Stimulated activated naive B cell treated with anti-CD40 and anti-IgM and Interleukin-4, amounts not matched to agents 10 μg/mL and 1 μg/mL and 100 μg/mL, for 72 hours (primary cell): Measurements from ENCODE around the gene CCDC13.

Source experiments
- ATAC-seq, 2 donors: fragments of 150-1000 bp; cut with Tn5 transposase; replicated peaks; 2 replicates each; pipeline ENCODE4 v1.10.0; 2021; ENCODE audit warnings: moderate library complexity in 1 of 2
- DNase-seq: peaks from one replicate; pipeline ENCODE4 v3.0.0; 2021
- H3K27ac Mint-ChIP-seq: one replicate; pipeline ENCODE4 v1.8.0; 2022; ENCODE audit warnings: mild to moderate bottlenecking, mixed read lengths
- H3K27me3 Mint-ChIP-seq, 2 donors: one replicate each; pipeline ENCODE4 v1.8.0; 2022; ENCODE audit warnings: mixed read lengths in 2 of 2
- H3K36me3 Mint-ChIP-seq, 2 donors: one replicate each; pipeline ENCODE4 v1.8.0; 2022; ENCODE audit warnings: mixed read lengths in 2 of 2, mild to moderate bottlenecking in 1 of 2
- H3K4me1 Mint-ChIP-seq, 2 donors: one replicate each; pipeline ENCODE4 v1.8.0; 2022; ENCODE audit warnings: mixed read lengths in 2 of 2, mild to moderate bottlenecking in 1 of 2
- H3K4me3 Mint-ChIP-seq, 2 donors: one replicate each; pipeline ENCODE4 v1.8.0; 2022; ENCODE audit warnings: mild to moderate bottlenecking in 2 of 2, mixed read lengths in 2 of 2, moderate library complexity in 1 of 2
- H3K9me3 Mint-ChIP-seq, 2 donors: one replicate each; pipeline ENCODE4 v1.8.0; 2022; ENCODE audit warnings: mixed read lengths in 2 of 2, mild to moderate bottlenecking in 1 of 2

CCDC13 gene

DNA sequence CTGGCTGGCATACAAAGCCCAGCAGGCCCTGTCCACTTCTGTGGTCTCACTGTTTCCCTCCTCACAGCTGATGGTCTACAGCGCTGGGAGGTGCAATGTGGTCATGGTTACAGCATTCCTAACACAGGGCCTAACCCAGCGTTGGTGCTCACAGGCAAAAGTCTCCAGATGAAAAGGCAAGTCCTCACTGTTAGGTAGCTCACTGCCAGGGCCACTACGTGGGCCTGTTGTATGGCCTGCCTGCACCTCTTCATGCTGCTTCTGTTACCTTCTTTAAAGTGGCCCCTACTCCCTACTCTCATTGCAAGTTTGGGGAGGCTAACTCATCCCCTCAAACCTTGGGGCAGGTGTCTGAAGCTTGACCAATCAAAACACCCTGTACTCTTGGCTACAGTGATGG, 31.3 kb downstream of the CCDC13 start:
- H3K27me3 Mint-ChIP-seq, result no peaks in the 10 kb centered on the region
- H3K9me3 Mint-ChIP-seq, result no peaks in the 10 kb centered on the region
- peaks cover 0 to 1% of the 10 kb centered on the region in 2 donors for H3K36me3 Mint-ChIP-seq
- H3K27ac Mint-ChIP-seq, result no peak overlapping the region
- DNase-seq (no peak), ATAC-seq (no peak)
- no peak overlapping the region for H3K4me3 Mint-ChIP-seq
- peaks cover 7 to 16% of the 10 kb centered on the region in 2 donors for H3K4me1 Mint-ChIP-seq

DNA sequence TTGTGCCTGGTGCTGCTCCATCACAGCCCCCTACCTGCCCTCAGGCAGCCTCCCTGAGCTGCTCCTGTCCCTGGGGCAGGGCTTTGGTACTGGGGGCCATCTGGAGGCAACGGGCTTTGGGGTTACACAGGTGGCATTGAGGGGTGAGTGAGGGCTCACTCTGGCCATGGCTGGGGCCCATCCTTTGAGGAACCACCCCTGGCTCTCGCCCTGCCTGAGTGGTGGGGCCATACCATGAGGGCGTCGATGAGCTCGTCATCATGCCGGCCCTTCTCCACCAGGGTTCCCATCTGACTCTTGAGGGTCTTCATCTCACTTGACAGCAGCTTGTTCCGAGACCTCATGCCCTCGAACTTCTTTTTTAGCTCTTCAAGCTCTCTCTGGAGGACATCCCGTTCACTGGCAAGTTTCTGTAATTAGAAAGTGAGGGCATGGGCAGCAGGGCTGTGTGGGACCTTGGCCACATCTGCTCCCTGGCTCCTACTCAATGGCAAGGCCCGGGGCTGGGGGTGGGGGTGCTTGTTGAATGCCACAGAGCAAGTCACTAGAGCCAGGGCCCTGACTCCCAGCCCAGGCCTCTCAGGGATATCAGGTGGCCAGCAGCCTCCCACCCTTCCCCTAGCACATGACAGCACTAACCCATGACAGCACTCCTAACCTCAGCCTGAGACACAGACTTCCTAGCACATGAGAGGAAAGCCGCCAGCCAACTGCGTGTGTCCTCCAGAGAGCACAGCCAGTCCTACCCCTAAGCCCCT, 33.5 kb downstream of the CCDC13 start:
- H3K27me3 Mint-ChIP-seq, result no peaks in the 10 kb centered on the region
- ATAC-seq (no peak), DNase-seq (no peak)
- no peaks in the 10 kb centered on the region for H3K9me3 Mint-ChIP-seq
- no peak overlapping the region for H3K4me3 Mint-ChIP-seq
- H3K4me1 Mint-ChIP-seq, result peaks cover 7 to 16% of the 10 kb centered on the region in 2 donors
- peaks cover 0 to 1% of the 10 kb centered on the region in 2 donors for H3K36me3 Mint-ChIP-seq
- no peak overlapping the region for H3K27ac Mint-ChIP-seq

GRCh38 chr3:42736531-42736930, 36.5 kb downstream of the CCDC13 start:
- H3K4me3 Mint-ChIP-seq, result no peak overlapping the region
- H3K27me3 Mint-ChIP-seq, result no peaks in the 10 kb centered on the region
- no peaks in the 10 kb centered on the region for H3K9me3 Mint-ChIP-seq
- ATAC-seq, result no peak
- peaks cover 0 to 1% of the 10 kb centered on the region in 2 donors for H3K36me3 Mint-ChIP-seq
- no peak overlapping the region for H3K27ac Mint-ChIP-seq
- peaks cover 7 to 16% of the 10 kb centered on the region in 2 donors for H3K4me1 Mint-ChIP-seq
- DNase-seq, result no peak

DNA sequence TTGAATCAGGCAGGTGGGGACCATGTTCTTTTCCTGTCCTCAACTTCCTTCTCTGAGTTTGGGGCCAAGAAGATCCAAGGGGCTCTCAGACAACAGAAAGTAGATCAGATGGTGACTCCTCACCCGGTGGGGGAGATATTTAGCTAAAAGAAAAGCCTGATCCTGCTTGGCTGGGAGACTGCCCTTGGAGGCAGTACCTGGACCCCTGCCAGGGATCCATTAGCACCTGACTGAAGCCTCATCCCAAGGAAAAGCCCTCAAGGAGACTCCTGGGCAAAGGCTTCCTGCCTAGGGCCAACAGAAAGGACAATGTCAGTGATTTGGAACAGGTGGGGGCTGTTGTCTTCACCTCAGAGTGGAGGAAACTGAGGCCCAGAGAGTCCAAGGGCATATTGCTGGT, 37.0 kb downstream of the CCDC13 start:
- H3K27ac Mint-ChIP-seq, result no peak overlapping the region
- ATAC-seq (no peak), DNase-seq (no peak)
- no peak overlapping the region for H3K4me3 Mint-ChIP-seq
- no peaks in the 10 kb centered on the region for H3K9me3 Mint-ChIP-seq
- peaks cover 0 to 1% of the 10 kb centered on the region in 2 donors for H3K36me3 Mint-ChIP-seq
- no peaks in the 10 kb centered on the region for H3K27me3 Mint-ChIP-seq
- peaks cover 7 to 16% of the 10 kb centered on the region in 2 donors for H3K4me1 Mint-ChIP-seq

GRCh38 chr3:42735615-42736014, 37.4 kb downstream of the CCDC13 start:
- DNase-seq, result no peak
- ATAC-seq, result no peak
- Mint-ChIP-seq H3K27me3 (no peaks in the 10 kb centered on the region), H3K4me1 (peaks cover 7 to 16% of the 10 kb centered on the region in 2 donors), H3K9me3 (no peaks in the 10 kb centered on the region), H3K27ac (no peak overlapping the region), H3K4me3 (no peak overlapping the region), H3K36me3 (peaks cover 0 to 1% of the 10 kb centered on the region in 2 donors)

GRCh38 chr3:42735019-42735418, 38.0 kb downstream of the CCDC13 start:
- no peak for ATAC-seq
- Mint-ChIP-seq H3K27me3 (no peaks in the 10 kb centered on the region), H3K4me1 (peaks cover 7 to 16% of the 10 kb centered on the region in 2 donors), H3K27ac (no peak overlapping the region), H3K4me3 (no peak overlapping the region), H3K9me3 (no peaks in the 10 kb centered on the region), H3K36me3 (no peaks in the 10 kb centered on the region)
- DNase-seq, result no peak

DNA sequence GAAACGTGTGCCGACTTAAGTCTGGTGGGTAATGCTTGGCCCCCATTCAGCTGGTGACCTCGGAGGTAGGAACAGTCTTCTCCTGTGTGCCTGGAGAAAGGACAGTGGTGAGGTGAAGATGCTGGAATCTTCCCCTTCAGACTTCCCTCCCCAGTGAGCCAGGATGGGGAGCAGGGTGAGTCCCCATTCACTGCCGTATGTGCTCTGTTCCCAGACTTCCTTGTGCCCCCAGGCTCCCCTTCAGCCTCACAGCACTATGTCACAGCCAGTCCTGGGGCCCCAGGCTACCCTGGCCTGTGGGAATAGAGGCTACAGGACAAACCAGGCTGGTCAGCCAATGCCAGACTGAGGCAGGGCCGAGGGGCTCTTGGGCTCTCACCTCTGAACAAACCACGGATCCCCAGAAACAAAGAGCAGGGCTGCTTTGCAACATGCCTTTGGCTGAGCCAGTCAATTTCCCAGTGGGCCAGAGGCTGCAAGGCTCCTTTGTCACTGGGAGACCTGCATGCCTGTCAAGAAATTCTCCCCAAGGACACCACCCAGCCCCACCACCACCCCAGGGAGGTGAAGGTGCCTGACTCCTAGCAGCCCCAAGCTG, 38.7 kb downstream of the CCDC13 start:
- Mint-ChIP-seq H3K4me1 (peaks cover 7 to 10% of the 10 kb centered on the region in 2 donors), H3K9me3 (no peaks in the 10 kb centered on the region), H3K36me3 (no peaks in the 10 kb centered on the region), H3K27me3 (peaks cover 0 to 3% of the 10 kb centered on the region in 2 donors), H3K4me3 (no peak overlapping the region), H3K27ac (no peak overlapping the region)
- ATAC-seq (no peak), DNase-seq (no peak)

DNA sequence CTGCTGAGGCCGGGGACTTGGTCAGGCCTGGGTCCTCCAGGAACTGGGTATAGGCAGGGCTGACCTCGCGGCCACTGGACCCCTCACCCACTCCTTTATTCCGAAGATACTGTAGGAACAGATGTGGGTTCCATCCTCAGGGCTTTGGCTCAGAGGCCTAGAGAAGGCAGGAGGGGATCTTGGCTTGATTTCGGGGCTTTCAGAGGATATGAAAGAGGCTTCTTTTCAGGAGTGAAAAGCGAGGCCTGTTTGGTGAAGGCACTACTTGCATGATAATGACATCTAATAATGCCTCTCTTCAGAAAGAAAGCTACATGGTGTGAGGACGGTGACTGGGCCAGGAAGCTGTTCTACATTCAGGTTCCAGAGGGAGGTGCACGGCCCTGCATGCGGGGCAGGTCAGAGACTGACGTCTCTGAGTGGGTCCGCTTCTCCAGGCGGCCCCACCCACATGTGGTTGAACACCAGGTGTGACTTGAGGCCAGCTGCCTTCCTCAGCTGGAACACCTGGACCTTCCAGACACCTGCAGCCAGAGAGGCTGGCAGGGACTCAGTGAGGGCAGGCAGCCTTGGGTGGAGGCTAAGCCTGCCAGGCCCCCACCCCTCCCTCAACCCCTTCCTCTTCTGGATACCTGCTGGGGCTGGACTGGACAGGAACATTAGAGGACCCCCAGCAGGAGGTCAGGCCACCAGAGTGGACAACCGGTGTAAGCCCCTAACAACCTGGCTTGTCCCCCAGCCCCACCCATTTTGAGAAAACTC, 39.4 kb downstream of the CCDC13 start:
- Mint-ChIP-seq H3K36me3 (no peaks in the 10 kb centered on the region), H3K9me3 (no peaks in the 10 kb centered on the region), H3K27ac (no peak overlapping the region), H3K4me3 (no peak overlapping the region), H3K27me3 (peaks cover 0 to 4% of the 10 kb centered on the region in 2 donors), H3K4me1 (peaks cover 3 to 4% of the 10 kb centered on the region in 2 donors)
- ATAC-seq, result no peak
- DNase-seq, result no peak

- no peak for ATAC-seq
- Mint-ChIP-seq H3K27ac (no peak overlapping the region), H3K9me3 (no peaks in the 10 kb centered on the region), H3K4me3 (no peak overlapping the region), H3K4me1 (no peaks in the 10 kb centered on the region), H3K27me3 (peaks cover 2 to 4% of the 10 kb centered on the region in 2 donors), H3K36me3 (no peaks in the 10 kb centered on the region)
- DNase-seq, result no peak
Measured at GRCh38 chr3:42732829-42733459, 40.1 kb downstream of the CCDC13 start.

- H3K4me3 Mint-ChIP-seq, result no peak overlapping the region
- H3K27me3 Mint-ChIP-seq, result peaks cover 3 to 4% of the 10 kb centered on the region in 2 donors
- no peaks in the 10 kb centered on the region for H3K9me3 Mint-ChIP-seq
- ATAC-seq (no peak), DNase-seq (no peak)
- H3K27ac Mint-ChIP-seq, result no peak overlapping the region
- H3K4me1 Mint-ChIP-seq, result no peaks in the 10 kb centered on the region
- H3K36me3 Mint-ChIP-seq, result no peaks in the 10 kb centered on the region
Measured at GRCh38 chr3:42732196-42732828, 40.7 kb downstream of the CCDC13 start.

- ATAC-seq, result no peak
- H3K9me3 Mint-ChIP-seq, result no peaks in the 10 kb centered on the region
- no peak overlapping the region for H3K4me3 Mint-ChIP-seq
Measured at GRCh38 chr3:42731476-42732195, 41.4 kb downstream of the CCDC13 start.

DNA sequence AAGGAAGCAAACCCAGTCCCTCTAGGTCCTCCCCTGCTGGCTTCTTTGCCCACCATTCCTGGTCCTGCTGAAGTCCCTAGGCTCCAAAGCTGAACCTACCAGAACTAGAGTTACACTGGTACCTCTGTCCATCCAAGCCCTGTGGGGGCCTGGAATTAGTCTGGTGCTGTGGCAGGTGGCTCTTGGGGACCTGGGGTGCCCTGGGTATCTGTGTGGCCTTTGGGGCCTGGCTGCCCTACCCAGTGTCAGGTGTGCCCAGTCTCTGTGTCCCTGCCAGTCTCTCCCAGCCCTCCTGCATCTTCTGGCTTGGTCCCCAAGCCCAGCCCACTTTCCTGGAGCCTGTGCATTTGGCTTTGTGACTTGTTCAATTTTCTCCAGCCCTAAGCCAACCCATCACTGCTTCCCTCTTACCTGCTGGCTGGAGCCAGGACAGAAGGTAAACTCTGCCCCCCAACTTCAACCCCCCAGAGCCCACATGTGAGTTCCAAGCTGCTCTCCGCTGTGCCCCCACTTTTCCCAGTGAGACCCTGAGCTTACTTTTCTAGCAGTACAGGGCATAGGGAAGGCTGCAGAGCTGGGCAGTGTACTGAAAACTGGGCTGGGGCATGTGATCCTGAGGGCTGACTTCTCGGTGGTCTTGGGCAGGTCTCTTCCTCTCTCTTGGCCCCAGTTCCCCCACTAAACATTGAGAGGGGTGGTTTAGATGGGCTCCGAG, 42.2 kb downstream of the CCDC13 start:
- DNase-seq, result no peak
- Mint-ChIP-seq H3K27me3 (peaks cover 3 to 4% of the 10 kb centered on the region in 2 donors), H3K4me3 (no peak overlapping the region), H3K9me3 (no peaks in the 10 kb centered on the region), H3K4me1 (no peaks in the 10 kb centered on the region), H3K27ac (no peak overlapping the region), H3K36me3 (no peaks in the 10 kb centered on the region)
- no peak for ATAC-seq

More at GRCh38 chr3:42731476-42732195, 41.4 kb downstream of the CCDC13 start:
- H3K27ac Mint-ChIP-seq, result no peak overlapping the region
- no peaks in the 10 kb centered on the region for H3K4me1 Mint-ChIP-seq
- DNase-seq, result no peak
- no peaks in the 10 kb centered on the region for H3K36me3 Mint-ChIP-seq
- peaks cover 3 to 4% of the 10 kb centered on the region in 2 donors for H3K27me3 Mint-ChIP-seq

- H3K4me3 Mint-ChIP-seq, result no peak overlapping the region
- ATAC-seq, result no peak
- no peaks in the 10 kb centered on the region for H3K36me3 Mint-ChIP-seq
- no peaks in the 10 kb centered on the region for H3K9me3 Mint-ChIP-seq
- H3K4me1 Mint-ChIP-seq, result no peaks in the 10 kb centered on the region
- DNase-seq, result no peak
- peaks cover 4 to 7% of the 10 kb centered on the region in 2 donors for H3K27me3 Mint-ChIP-seq
- H3K27ac Mint-ChIP-seq, result no peak overlapping the region
Measured at GRCh38 chr3:42730294-42730693, 42.8 kb downstream of the CCDC13 start.
